ENCODE data around the gene NKX1-1.
"Not testable (repeated sequence)": the region's sequence is repeated elsewhere in the genome, so short reads cannot be mapped to it uniquely, and the experiment has no call there.

NKX1-1 gene

DNA sequence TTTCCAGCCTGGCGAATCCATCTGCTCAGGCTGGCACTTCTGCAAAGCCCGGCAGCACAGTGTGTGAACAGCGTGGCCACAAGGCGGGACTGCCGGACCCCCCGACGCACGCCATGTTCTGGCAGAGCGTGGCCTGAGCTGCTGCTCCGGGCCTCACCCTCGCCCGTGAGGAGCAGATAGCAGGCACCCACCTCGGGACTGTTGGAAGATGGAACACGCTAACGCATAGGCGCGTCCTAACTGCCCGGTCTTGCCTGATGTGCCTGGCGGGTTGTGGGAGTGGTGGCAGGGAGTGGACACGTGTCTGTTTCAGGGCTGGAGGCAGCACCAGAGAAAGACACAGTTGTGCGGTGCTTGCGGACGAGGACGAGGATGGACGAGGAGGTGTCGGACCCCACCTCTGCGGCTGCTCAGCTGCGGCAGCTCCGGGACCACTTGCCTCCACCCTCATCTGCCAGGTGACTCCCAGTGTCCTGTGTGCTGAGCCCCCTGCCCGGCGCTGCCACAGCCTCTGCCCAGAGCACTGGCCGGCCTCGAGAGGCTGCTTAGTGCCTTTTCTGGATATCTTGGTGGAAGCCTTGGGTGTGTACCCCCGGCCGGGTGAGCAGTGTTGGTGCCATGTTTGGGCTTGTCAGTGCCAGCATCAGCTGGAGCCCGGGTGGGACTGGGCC is 31.1 kb downstream of the NKX1-1 start:
- H3F3A ChIP-seq (ENCODE audit: control insufficient read depth, insufficient read depth), result no peaks in the 10 kb centered on the region
- H3K9me2 ChIP-seq (replicated peaks; ENCODE audit: control insufficient read depth, low read length), result no peaks in the 10 kb centered on the region
- no peaks in the 10 kb centered on the region for H4K20me1 ChIP-seq (ENCODE audit: control insufficient read depth, insufficient read depth, low read depth, low read length)
- H3K4me2 ChIP-seq (ENCODE audit: low read length), result no peak overlapping the region
- no peaks in the 10 kb centered on the region for H3K79me2 ChIP-seq (ENCODE audit: control insufficient read depth, low read length)
- no peaks in the 10 kb centered on the region for H3K4me1 ChIP-seq (ENCODE audit: control insufficient read depth, low read length)
- H3K27ac ChIP-seq (ENCODE audit: low read depth, low read length), result no peak overlapping the region
- H3K36me3 ChIP-seq (ENCODE audit: control insufficient read depth, low read length), result no peaks in the 10 kb centered on the region; the same call in 1 of the 2 replicates
- no peaks in the 10 kb centered on the region for H3K9me3 ChIP-seq (ENCODE audit: control insufficient read depth, insufficient read depth, low read length)
- TF ChIP-seq CTCF (IDR thresholded peaks at IDR 0.05; ENCODE audit: low read depth, low read length, poor library complexity, severe bottlenecking) (no peak), EZH2phosphoT487 (IDR thresholded peaks at IDR 0.05; ENCODE audit: borderline replicate concordance, low read length) (no peak)
- no peak overlapping the region for H3K4me3 ChIP-seq (ENCODE audit: low read length)
- H3K27me3 ChIP-seq (ENCODE audit: control insufficient read depth, low read length), result no peaks in the 10 kb centered on the region

- H3K9me2 ChIP-seq (replicated peaks; ENCODE audit: control insufficient read depth, low read length), result no peaks in the 10 kb centered on the region
- no peak overlapping the region for H3K4me2 ChIP-seq (ENCODE audit: low read length)
Measured at GRCh38 chr4:1374706-1375045, 31.6 kb downstream of the NKX1-1 start.

GRCh38 chr4:1373892-1374705 is 32.1 kb downstream of the NKX1-1 start:
- H3K4me3 ChIP-seq (ENCODE audit: low read length), result no peak overlapping the region
- H3K79me2 ChIP-seq (ENCODE audit: control insufficient read depth, low read length), result no peaks in the 10 kb centered on the region
- no peak overlapping the region for H3K27ac ChIP-seq (ENCODE audit: low read depth, low read length)
- H3F3A ChIP-seq (ENCODE audit: control insufficient read depth, insufficient read depth), result no peaks in the 10 kb centered on the region
- H3K27me3 ChIP-seq (ENCODE audit: control insufficient read depth, low read length), result no peaks in the 10 kb centered on the region
- no peaks in the 10 kb centered on the region for H4K20me1 ChIP-seq (ENCODE audit: control insufficient read depth, insufficient read depth, low read depth, low read length)
- H3K9me3 ChIP-seq (ENCODE audit: control insufficient read depth, insufficient read depth, low read length), result no peaks in the 10 kb centered on the region
- no peaks in the 10 kb centered on the region for H3K9me2 ChIP-seq (replicated peaks; ENCODE audit: control insufficient read depth, low read length)
- H3K4me1 ChIP-seq (ENCODE audit: control insufficient read depth, low read length), result no peaks in the 10 kb centered on the region
- no peaks in the 10 kb centered on the region; the same call in 1 of the 2 replicates for H3K36me3 ChIP-seq (ENCODE audit: control insufficient read depth, low read length)
- no peak overlapping the region for H3K4me2 ChIP-seq (ENCODE audit: low read length)
- no peak for TF ChIP-seq CTCF (IDR thresholded peaks at IDR 0.05; ENCODE audit: low read depth, low read length, poor library complexity, severe bottlenecking)
- no peak for TF ChIP-seq EZH2phosphoT487 (IDR thresholded peaks at IDR 0.05; ENCODE audit: borderline replicate concordance, low read length)

More at GRCh38 chr4:1374706-1375045, 31.6 kb downstream of the NKX1-1 start:
- TF ChIP-seq EZH2phosphoT487 (IDR thresholded peaks at IDR 0.05; ENCODE audit: borderline replicate concordance, low read length) (no peak), CTCF (IDR thresholded peaks at IDR 0.05; ENCODE audit: low read depth, low read length, poor library complexity, severe bottlenecking) (no peak)
- no peaks in the 10 kb centered on the region for H4K20me1 ChIP-seq (ENCODE audit: control insufficient read depth, insufficient read depth, low read depth, low read length)
- no peaks in the 10 kb centered on the region for H3F3A ChIP-seq (ENCODE audit: control insufficient read depth, insufficient read depth)
- H3K36me3 ChIP-seq (ENCODE audit: control insufficient read depth, low read length), result no peaks in the 10 kb centered on the region; the same call in 1 of the 2 replicates
- no peaks in the 10 kb centered on the region for H3K4me1 ChIP-seq (ENCODE audit: control insufficient read depth, low read length)
- no peaks in the 10 kb centered on the region for H3K79me2 ChIP-seq (ENCODE audit: control insufficient read depth, low read length)
- no peaks in the 10 kb centered on the region for H3K27me3 ChIP-seq (ENCODE audit: control insufficient read depth, low read length)
- H3K9me3 ChIP-seq (ENCODE audit: control insufficient read depth, insufficient read depth, low read length), result no peaks in the 10 kb centered on the region
- no peak overlapping the region for H3K4me3 ChIP-seq (ENCODE audit: low read length)
- H3K27ac ChIP-seq (ENCODE audit: low read depth, low read length), result no peak overlapping the region

DNA sequence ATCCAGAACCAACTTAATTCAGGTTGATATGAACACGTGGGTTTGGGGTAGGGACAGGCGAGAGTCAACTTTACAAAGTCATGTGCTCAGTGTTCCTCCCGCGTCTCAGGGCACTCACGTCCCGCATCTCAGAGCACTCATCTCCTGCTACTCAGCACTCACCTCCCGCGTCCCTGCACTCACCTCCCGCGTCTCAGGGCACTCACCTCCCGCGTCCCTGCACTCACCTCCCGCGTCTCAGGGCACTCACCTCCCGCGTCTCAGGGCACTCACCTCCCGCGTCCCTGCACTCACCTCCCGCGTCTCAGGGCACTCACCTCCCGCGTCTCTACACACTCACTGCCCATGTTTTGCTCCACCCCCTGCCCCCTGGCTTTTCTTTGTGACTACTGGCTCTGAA is 33.7 kb downstream of the NKX1-1 start:
- not testable (repeated sequence) for H3K4me1 ChIP-seq (ENCODE audit: control insufficient read depth, low read length); H4K20me1 ChIP-seq (ENCODE audit: control insufficient read depth, insufficient read depth, low read depth, low read length); H3K27me3 ChIP-seq (ENCODE audit: control insufficient read depth, low read length); H3K4me3 ChIP-seq (ENCODE audit: low read length); H3K79me2 ChIP-seq (ENCODE audit: control insufficient read depth, low read length); H3F3A ChIP-seq (ENCODE audit: control insufficient read depth, insufficient read depth); H3K27ac ChIP-seq (ENCODE audit: low read depth, low read length); H3K4me2 ChIP-seq (ENCODE audit: low read length); H3K9me3 ChIP-seq (ENCODE audit: control insufficient read depth, insufficient read depth, low read length); H3K9me2 ChIP-seq (replicated peaks; ENCODE audit: control insufficient read depth, low read length); H3K36me3 ChIP-seq (ENCODE audit: control insufficient read depth, low read length)
